PC-3 (cell line): ENCODE results near the gene MRTFA. TPM values are rescaled to one million over a fixed set of nuclear protein-coding genes. Genes with fewer than 3 reads are reported as not detected.

Source experiments
- ATAC-seq: fragments of 200-7000 bp; cut with Tn5 transposase; 2 replicates; pipeline ENCODE4 v1.9.1; 2020; ENCODE audit warnings: mild to moderate bottlenecking, moderate library complexity
- BruUV-seq: library from RNA; stranded (reverse); fragments of 400-500 nt; replicated peaks from 2 replicates; lab custom pipeline; 2021; lab: Mats Ljungman, UMichigan
- CTCF ChIA-PET: fragments of 300-600 bp; sonication (Branson Sonifier 250); formaldehyde crosslinking; loops from one replicate; lab custom pipeline; 2022; ENCODE audit warnings: antibody characterized with exemption; lab: Charles Lee
- POLR2A ChIA-PET: fragments of 300-600 bp; sonication (Branson Sonifier 250); formaldehyde crosslinking; loops from one replicate; lab custom pipeline; 2022; ENCODE audit warnings: antibody characterized with exemption; ENCODE audit not compliant: unreplicated experiment; lab: Charles Lee
- DNase-seq: peaks from one replicate; pipeline ENCODE4 v3.0.0-alpha.2; 2015
- H2AFZ ChIP-seq: fragments of 300-600 bp; sonication (generic); 2 replicates; pipeline ENCODE4 v1.6.0; 2016; ENCODE audit warnings: antibody characterized with exemption, low read length
- H3F3A ChIP-seq: fragments of 300-600 bp; sonication (generic); one replicate; pipeline ENCODE4 v1.6.0; 2017; ENCODE audit warnings: antibody characterized with exemption, low read length, control low read depth, mild to moderate bottlenecking; ENCODE audit not compliant: unreplicated experiment
- H3K27ac ChIP-seq: fragments of 300-600 bp; sonication (generic); 2 replicates; pipeline ENCODE4 v1.5.1; 2016; ENCODE audit warnings: mild to moderate bottlenecking, low read length
- H3K27me3 ChIP-seq: fragments of 300-600 bp; sonication (generic); 2 replicates; pipeline ENCODE4 v1.6.1; 2016; ENCODE audit warnings: low read length, mixed read lengths
- H3K36me3 ChIP-seq: fragments of 300-600 bp; sonication (generic); 2 replicates; pipeline ENCODE4 v1.6.1; 2016; ENCODE audit warnings: low read depth, mixed run types, low read length, mixed read lengths
- H3K4me1 ChIP-seq: fragments of 300-600 bp; sonication (generic); 2 replicates; pipeline ENCODE4 v1.5.1; 2016; ENCODE audit warnings: low read length; ENCODE audit not compliant: insufficient read depth
- H3K4me2 ChIP-seq: fragments of 300-600 bp; sonication (generic); 2 replicates; pipeline ENCODE4 v1.6.0; 2016; ENCODE audit warnings: low read length
- H3K4me3 ChIP-seq: fragments of 300-600 bp; sonication (generic); 2 replicates; pipeline ENCODE4 v1.5.1; 2016; ENCODE audit warnings: mild to moderate bottlenecking, low read length, mixed read lengths
- H3K79me2 ChIP-seq: fragments of 300-600 bp; sonication (generic); 2 replicates; pipeline ENCODE4 v1.6.1; 2017; ENCODE audit warnings: low read length, mixed read lengths
- H3K9ac ChIP-seq: fragments of 300-600 bp; sonication (generic); 2 replicates; pipeline ENCODE4 v1.6.0; 2016; ENCODE audit warnings: mild to moderate bottlenecking, low read length
- H3K9me2 ChIP-seq: fragments of 300-600 bp; sonication (generic); replicated peaks from 2 replicates; pipeline ENCODE4 v1.6.1; 2016; ENCODE audit warnings: mixed run types, low read length, mixed read lengths
- H3K9me3 ChIP-seq: fragments of 300-600 bp; sonication (generic); 2 replicates; pipeline ENCODE4 v1.6.1; 2016; ENCODE audit warnings: low read length, mixed read lengths
- H4K20me1 ChIP-seq: fragments of 300-600 bp; sonication (generic); 2 replicates; pipeline ENCODE4 v1.6.1; 2016; ENCODE audit warnings: low read length, mixed read lengths
- EZH2 ChIP-seq: fragments of 300-600 bp; sonication (generic); IDR thresholded peaks from one replicate; pipeline ENCODE4 v1.6.1; 2017; ENCODE audit warnings: antibody characterized with exemption, mild to moderate bottlenecking, low read length; ENCODE audit not compliant: unreplicated experiment
- EZH2phosphoT487 ChIP-seq: fragments of 300-600 bp; sonication (generic); IDR thresholded peaks from 2 replicates; pipeline ENCODE4 v1.6.1; 2018; ENCODE audit warnings: mild to moderate bottlenecking, antibody characterized with exemption, low read length, borderline replicate concordance
- intact Hi-C: fragments of 100-400 bp; cut with micrococcal nuclease; formaldehyde crosslinking; loops from 2 replicates; pipeline ENCODE4 v1.9.0; 2023
- total RNA-seq: library from RNA; depleted of rRNA; stranded (reverse); fragments of >200 nt; gene quantifications from 2 replicates; pipeline ENCODE4 v1.2.3, GENCODE V29; 2014
- TF ChIP-seq, protein P1 (sequence below): fragments of 300-600 bp; sonication (generic); conservative IDR thresholded peaks from 2 replicates; pipeline ENCODE4 v1.5.1; 2017; ENCODE audit warnings: antibody characterized with exemption, low read depth, mild to moderate bottlenecking, low read length

MRTFA gene
- total RNA-seq, 1 experiment from 2014 or later = 32.6 TPM

DNA sequence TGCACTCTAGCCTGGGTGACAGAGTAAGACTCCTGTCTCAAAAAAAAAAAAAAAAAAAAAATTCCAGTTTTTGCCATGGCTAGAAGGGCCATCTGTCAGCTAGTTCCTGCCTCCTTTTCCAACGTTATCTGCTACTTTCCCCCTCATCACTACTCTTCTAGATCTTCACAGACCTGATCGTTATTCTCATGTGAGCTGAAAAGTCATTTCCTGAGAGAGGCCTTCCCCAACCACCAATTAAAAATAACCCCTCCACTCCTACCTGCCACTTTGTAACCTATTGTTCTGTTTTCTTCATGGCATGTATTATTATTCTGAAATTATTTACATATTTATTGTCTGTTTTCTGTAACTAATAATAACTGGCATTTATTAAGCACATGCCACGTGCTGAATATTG lies 241.9 kb downstream of the MRTFA start:
- Histone ChIP-seq H3K4me2 (no peak overlapping the region), H3K4me3 (no peak overlapping the region), H3K27ac (no peak overlapping the region), H4K20me1 (no peaks in the 10 kb centered on the region), H3K9me3 (no peaks in the 10 kb centered on the region), H3K4me1 (peaks cover 15% of the 10 kb centered on the region), H3K36me3 (no peaks in the 10 kb centered on the region), H3K9ac (no peak overlapping the region), H3K27me3 (no peaks in the 10 kb centered on the region), H2AFZ (no peak overlapping the region), H3K9me2 (no peaks in the 10 kb centered on the region), H3F3A (no peaks in the 10 kb centered on the region), H3K79me2 (no peaks in the 10 kb centered on the region)
- ChIA-PET CTCF (no interaction called here), POLR2A (no interaction called here)
- ATAC-seq (no peak), DNase-seq (no peak)
- no TSS peak for BruUV-seq
- intact Hi-C loops = no loop called here
- TF ChIP-seq EZH2 (no peak), EZH2phosphoT487 (no peak)
- TF ChIP-seq, protein P1, sequence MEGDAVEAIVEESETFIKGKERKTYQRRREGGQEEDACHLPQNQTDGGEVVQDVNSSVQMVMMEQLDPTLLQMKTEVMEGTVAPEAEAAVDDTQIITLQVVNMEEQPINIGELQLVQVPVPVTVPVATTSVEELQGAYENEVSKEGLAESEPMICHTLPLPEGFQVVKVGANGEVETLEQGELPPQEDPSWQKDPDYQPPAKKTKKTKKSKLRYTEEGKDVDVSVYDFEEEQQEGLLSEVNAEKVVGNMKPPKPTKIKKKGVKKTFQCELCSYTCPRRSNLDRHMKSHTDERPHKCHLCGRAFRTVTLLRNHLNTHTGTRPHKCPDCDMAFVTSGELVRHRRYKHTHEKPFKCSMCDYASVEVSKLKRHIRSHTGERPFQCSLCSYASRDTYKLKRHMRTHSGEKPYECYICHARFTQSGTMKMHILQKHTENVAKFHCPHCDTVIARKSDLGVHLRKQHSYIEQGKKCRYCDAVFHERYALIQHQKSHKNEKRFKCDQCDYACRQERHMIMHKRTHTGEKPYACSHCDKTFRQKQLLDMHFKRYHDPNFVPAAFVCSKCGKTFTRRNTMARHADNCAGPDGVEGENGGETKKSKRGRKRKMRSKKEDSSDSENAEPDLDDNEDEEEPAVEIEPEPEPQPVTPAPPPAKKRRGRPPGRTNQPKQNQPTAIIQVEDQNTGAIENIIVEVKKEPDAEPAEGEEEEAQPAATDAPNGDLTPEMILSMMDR = no peak

DNA sequence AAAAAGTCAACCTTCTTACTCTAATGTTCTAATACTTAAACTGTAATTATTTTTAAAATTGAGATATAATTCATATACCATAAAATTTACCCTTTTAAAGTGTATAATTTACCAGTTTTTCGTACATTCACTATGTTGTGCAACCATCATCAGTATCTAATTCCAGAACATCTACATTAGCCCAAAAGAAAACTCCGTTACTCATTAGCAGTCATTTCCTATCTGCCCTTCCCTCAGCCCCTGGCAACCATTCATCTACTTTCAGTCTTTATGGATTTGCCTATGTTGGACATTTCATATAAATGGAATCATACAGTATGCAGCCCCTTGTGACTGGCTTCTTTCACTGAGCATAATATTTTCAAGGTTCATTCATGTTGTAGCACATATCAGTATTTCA lies 243.9 kb downstream of the MRTFA start:
- Histone ChIP-seq H3K4me2 (no peak overlapping the region), H3F3A (no peaks in the 10 kb centered on the region), H3K9me3 (no peaks in the 10 kb centered on the region), H3K27ac (no peak overlapping the region), H3K27me3 (no peaks in the 10 kb centered on the region), H4K20me1 (no peaks in the 10 kb centered on the region), H3K9ac (no peak overlapping the region), H2AFZ (no peak overlapping the region), H3K4me1 (peaks cover 15% of the 10 kb centered on the region), H3K79me2 (no peaks in the 10 kb centered on the region), H3K4me3 (no peak overlapping the region), H3K36me3 (no peaks in the 10 kb centered on the region), H3K9me2 (no peaks in the 10 kb centered on the region)
- BruUV-seq = no TSS peak
- TF ChIP-seq, protein P1 = no peak
- TF ChIP-seq EZH2 = no peak
- TF ChIP-seq EZH2phosphoT487 = no peak
- intact Hi-C loops = no loop called here
- ChIA-PET POLR2A (no interaction called here), CTCF (no interaction called here)
- ATAC-seq (no peak), DNase-seq (no peak)

DNA sequence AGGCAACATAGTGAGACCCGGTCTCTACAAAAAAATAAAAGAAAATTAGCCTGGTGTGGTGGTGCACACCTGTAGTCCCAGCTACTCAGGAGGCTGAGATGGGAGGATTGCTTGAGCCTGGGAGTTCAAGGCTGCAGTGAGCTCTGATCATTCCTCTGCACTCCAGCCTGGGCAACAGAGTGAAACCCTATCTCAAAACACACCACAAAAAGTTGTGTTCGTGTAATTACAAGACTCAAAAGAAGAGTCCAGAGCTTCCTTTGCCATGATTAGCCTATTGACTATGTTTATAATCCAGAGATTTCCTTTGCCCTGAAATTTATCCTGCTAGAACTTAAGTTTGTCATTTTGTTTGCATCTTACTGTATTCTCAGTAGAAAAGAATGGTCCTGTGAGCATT lies 245.1 kb downstream of the MRTFA start:
- no peak for DNase-seq
- H3F3A ChIP-seq = no peaks in the 10 kb centered on the region
- ChIA-PET POLR2A (no interaction called here), CTCF (no interaction called here)
- H3K4me3 ChIP-seq = no peak overlapping the region
- no peaks in the 10 kb centered on the region for H3K27me3 ChIP-seq
- no peaks in the 10 kb centered on the region for H3K36me3 ChIP-seq
- H3K9me3 ChIP-seq = no peaks in the 10 kb centered on the region
- no peak overlapping the region for H3K4me2 ChIP-seq
- H3K4me1 ChIP-seq = peaks cover 9% of the 10 kb centered on the region
- H3K27ac ChIP-seq = no peak overlapping the region
- H4K20me1 ChIP-seq = no peaks in the 10 kb centered on the region
- intact Hi-C loops = no loop called here
- H3K9me2 ChIP-seq = no peaks in the 10 kb centered on the region
- no peaks in the 10 kb centered on the region for H3K79me2 ChIP-seq
- no peak overlapping the region for H3K9ac ChIP-seq
- ATAC-seq = no peak
- H2AFZ ChIP-seq = no peak overlapping the region
- BruUV-seq = no TSS peak
- TF ChIP-seq EZH2 = no peak
- no peak for TF ChIP-seq EZH2phosphoT487
- TF ChIP-seq, protein P1 = no peak
